NCI-H1105 treated with DMSO at 0.1 percent for 48 hours (cell line): ENCODE measurements around the gene PLEKHA4.
"Not testable (repeated sequence)": the region's sequence is repeated elsewhere in the genome, so short reads cannot be mapped to it uniquely, and the experiment has no call there.

Experiments used
- DNase-seq: peaks from one replicate; lab custom pipeline; 2025; lab: John Stamatoyannopoulos, UW

PLEKHA4 gene, protein sequence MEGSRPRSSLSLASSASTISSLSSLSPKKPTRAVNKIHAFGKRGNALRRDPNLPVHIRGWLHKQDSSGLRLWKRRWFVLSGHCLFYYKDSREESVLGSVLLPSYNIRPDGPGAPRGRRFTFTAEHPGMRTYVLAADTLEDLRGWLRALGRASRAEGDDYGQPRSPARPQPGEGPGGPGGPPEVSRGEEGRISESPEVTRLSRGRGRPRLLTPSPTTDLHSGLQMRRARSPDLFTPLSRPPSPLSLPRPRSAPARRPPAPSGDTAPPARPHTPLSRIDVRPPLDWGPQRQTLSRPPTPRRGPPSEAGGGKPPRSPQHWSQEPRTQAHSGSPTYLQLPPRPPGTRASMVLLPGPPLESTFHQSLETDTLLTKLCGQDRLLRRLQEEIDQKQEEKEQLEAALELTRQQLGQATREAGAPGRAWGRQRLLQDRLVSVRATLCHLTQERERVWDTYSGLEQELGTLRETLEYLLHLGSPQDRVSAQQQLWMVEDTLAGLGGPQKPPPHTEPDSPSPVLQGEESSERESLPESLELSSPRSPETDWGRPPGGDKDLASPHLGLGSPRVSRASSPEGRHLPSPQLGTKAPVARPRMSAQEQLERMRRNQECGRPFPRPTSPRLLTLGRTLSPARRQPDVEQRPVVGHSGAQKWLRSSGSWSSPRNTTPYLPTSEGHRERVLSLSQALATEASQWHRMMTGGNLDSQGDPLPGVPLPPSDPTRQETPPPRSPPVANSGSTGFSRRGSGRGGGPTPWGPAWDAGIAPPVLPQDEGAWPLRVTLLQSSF

GRCh38 chr19:48868114-48868886 is at the start of gene PLEKHA4:
Gene PLEKHA4 (minus strand): TSS chr19:48868617. CDS start chr19:48867620, 997 bp downstream.
- no peak for DNase-seq

DNA sequence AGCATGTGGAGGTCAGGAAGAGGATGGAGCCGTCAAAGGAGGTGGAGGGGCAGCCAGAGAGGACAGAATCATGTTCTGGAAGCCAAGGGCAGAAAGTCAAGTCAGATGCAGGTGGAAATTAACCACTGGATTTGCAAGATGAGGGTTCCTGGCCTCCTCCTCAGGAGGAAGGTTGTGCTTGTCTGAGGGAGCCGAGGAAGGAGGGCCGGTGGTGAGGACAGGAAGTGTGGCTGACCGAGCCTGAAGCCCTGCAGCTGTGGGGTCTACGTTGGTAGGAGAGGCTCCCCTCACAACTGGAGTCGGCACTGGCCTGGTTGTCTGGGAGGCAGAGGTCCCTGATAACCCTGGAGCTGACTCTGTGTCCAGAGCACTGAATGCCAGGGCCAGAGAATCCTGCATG is 49.7 kb upstream of the PLEKHA4 start:
- DNase-seq: no peak

- no peak for DNase-seq
Observed at GRCh38 chr19:48915757-48916156, 47.3 kb upstream of the PLEKHA4 start.

GRCh38 chr19:48914181-48914580 is 45.8 kb upstream of the PLEKHA4 start:
- DNase-seq: no peak

GRCh38 chr19:48913114-48913889 is 44.9 kb upstream of the PLEKHA4 start:
- no peak for DNase-seq

- no peak for DNase-seq
Observed at GRCh38 chr19:48910803-48911202, 42.4 kb upstream of the PLEKHA4 start.

DNA sequence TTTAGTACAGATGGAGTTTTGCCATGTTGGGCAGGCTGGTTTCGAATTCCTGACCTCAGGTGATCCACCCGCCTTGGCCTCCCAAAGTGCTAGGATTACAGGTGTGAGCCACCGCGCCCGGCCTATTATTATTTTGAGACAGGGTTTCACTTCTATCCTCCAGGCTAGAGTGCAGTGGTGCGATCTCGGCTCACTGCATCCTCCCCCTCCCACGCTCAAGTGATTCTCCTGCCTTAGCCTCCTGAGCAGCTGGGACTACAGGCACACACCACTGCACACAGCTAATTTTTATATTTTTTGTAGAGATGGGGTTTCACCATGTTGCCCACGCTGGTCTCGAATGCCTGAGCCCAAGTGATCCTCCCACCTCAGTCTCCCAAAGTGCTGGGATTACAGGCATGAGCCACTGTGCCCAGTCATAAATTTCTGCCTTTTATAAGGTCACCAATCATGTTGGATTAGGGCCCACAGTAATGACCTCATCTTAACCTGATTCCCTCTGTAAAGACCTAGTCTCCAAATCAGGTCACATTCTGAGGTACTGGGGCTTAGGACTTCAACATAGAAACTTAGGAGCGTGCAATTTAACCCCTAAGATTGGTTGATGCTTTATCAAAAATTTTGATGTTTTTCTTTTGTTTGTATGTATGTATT is 41.1 kb upstream of the PLEKHA4 start:
- DNase-seq: not testable (repeated sequence)

DNA sequence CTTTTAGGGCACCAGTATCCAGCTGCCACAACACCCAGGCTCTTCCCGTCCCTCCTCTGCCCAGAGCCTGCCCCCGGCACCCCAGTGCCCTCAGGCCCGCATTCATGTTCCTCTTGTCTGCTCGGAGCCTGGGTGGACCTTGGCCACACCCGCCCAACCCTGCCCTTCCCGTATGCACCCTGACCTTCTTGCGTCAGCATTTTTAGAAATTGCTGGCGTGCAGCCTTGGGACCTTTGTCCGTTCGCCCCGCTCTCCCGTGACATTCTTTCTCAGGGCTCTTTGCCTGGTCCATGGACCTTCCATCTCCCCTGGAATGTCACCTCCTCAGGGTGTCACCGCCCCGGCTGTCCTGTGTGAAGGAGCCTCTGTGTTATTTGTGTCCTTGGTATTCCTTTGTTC is 39.3 kb upstream of the PLEKHA4 start:
- DNase-seq: no peak

- DNase-seq: no peak
Observed at GRCh38 chr19:48906324-48906723, 37.9 kb upstream of the PLEKHA4 start.

DNA sequence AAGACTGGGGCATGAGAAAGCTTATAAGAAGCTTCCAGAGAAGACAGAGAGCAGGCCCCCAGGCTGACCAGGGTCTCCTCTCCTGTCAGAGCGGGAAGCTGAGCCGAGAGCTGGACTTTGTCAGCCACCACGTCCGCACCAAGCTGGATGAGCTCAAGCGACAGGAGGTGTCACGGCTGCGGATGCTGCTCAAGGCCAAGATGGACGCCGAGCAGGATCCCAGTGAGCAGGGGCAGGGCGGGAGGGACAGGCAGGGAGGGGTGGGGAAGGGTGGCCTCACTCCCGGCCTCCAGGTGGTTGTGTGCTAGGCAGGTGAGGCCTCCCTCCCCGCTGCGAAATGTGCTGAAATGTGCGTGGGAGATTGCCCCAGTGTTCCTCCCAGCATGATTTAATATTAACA is 37.2 kb upstream of the PLEKHA4 start:
- no peak for DNase-seq

DNA sequence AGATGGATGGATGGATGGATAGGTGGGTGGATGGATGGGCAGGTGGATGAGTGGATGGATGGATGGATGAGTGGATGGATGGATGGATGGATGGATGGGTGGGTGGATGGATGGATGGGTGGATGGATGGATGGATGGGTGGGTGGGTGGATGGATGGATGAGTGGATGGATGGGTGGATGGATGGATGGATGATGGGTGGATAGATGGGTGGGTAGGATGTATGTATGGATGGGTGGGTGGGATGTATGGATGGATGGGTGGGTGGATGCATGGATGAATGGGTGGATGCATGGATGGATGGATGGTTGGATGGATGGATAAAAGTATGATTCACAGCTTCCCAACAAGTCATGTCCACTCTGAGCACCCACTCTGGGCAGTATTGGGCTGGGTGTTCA is 35.4 kb upstream of the PLEKHA4 start:
- not testable (repeated sequence) for DNase-seq

- not testable (repeated sequence) for DNase-seq
Observed at GRCh38 chr19:48902291-48902690, 33.9 kb upstream of the PLEKHA4 start.

GRCh38 chr19:48900477-48901406 is 32.3 kb upstream of the PLEKHA4 start:
- no peak for DNase-seq

GRCh38 chr19:48899781-48900476 is 31.5 kb upstream of the PLEKHA4 start, which contains the start of gene NUCB1:
Gene NUCB1 (plus strand): TSS chr19:48900312. CDS start chr19:48900797, 485 bp downstream.
- DNase-seq: peak; percentile 97

DNA sequence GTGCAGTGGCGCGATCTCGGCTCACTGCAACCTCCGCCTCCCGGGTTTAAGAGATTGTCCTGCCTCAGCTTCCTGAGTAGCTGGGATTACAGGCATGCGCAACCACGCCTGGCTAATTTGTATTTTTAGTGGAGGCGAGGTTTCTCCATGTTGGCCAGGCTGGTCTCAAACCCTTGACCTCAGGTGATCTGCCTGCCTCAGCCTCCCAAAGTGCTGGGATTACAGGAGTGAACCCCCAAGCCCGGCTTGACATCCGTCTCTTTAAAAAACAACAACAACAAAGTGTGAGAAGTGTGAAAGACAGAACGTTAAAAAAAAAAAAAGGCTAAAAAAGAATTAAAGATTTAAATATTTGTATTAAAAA is 31.0 kb upstream of the PLEKHA4 start:
- not testable (repeated sequence) for DNase-seq

DNA sequence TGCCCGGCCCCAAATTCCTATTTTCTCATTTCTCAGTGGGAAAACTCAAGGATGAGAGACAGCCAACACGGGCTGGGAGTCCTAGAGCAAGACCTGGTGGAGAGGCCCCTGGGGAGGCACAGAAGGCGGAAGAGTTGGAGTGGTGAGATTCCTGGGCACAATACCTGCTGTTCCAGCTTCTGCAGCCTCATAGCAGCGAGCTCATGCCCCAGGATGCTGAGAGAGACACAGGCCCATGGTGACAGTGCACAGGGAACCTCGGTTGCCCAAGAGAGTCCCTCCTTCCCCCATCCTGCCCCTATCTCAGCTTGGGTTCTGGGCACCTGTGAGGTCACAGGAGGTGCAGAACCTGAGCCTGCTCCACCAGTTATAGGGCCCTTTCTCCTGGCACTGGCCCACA is 28.8 kb upstream of the PLEKHA4 start:
- no peak for DNase-seq

DNA sequence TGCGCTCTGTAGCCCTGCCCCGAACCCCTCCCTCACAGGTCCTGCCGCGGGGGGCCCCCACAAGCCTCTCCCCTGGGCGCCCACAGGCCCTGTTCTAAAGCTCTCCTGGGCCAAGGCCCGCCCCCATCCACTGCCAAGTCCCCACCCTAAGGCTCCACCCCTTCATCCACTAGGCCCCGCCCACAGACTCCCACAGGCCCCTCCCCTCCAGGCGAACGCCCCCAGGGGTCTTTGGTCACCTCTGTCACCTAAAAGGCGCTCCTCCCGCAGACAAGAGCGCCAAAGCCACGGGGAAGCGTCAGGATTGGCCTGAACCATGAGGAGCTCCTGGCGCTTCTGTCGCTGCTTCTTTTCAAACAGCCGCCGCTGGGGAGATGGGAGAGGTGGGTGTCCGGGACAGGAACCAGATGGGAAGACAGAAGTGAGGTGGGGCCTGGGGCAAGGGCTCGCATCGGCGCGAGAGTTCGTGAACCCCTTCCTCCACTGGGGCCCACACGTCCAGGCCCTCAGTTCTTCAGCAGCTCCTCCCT is 27.8 kb upstream of the PLEKHA4 start:
- no peak for DNase-seq

- no peak for DNase-seq
Observed at GRCh38 chr19:48895226-48895625, 26.8 kb upstream of the PLEKHA4 start.

- no peak for DNase-seq
Observed at GRCh38 chr19:48890551-48890950, 22.1 kb upstream of the PLEKHA4 start.
